ENCODE data around the gene GSG1L. TPM values are rescaled to one million over a fixed set of nuclear protein-coding genes. Genes with fewer than 3 reads are reported as not detected.

Gene GSG1L
- total and polyA plus RNA-seq, 4 donors, result not detected

GRCh38 chr16:27965801-27966200 lies 97.7 kb downstream of the GSG1L start:
- Histone ChIP-seq H3K4me3 (ENCODE audit: low read depth in 1 of 3, low read length in 3 of 3) (no peak overlapping the region), H3K27ac (ENCODE audit: low read depth in 1 of 2, low read length in 2 of 2) (no peak overlapping the region), H3K4me1 (ENCODE audit: control insufficient read depth in 4 of 4, insufficient read depth in 4 of 4, low read length in 3 of 4) (no peaks in the 10 kb centered on the region), H3K36me3 (ENCODE audit: control insufficient read depth in 4 of 4, insufficient read depth in 3 of 4, low read depth in 1 of 4, low read length in 3 of 4) (no peaks in the 10 kb centered on the region), H3K27me3 (ENCODE audit: control insufficient read depth in 4 of 4, insufficient read depth in 4 of 4, low read length in 3 of 4) (no peaks in the 10 kb centered on the region), H3K9ac (ENCODE audit: low read depth in 1 of 2, low read length in 2 of 2) (no peak overlapping the region), H3K9me3 (ENCODE audit: control insufficient read depth in 4 of 4, low read length in 3 of 4) (peaks cover 0 to 7% (median 2%) of the 10 kb centered on the region in 4 donors)
- WGBS, result 83% methylated on average over 5 of the region's 5 CpGs
- no peak for TF ChIP-seq TAF1 (conservative IDR thresholded peaks at IDR 0.05)
- TF ChIP-seq, protein P1, sequence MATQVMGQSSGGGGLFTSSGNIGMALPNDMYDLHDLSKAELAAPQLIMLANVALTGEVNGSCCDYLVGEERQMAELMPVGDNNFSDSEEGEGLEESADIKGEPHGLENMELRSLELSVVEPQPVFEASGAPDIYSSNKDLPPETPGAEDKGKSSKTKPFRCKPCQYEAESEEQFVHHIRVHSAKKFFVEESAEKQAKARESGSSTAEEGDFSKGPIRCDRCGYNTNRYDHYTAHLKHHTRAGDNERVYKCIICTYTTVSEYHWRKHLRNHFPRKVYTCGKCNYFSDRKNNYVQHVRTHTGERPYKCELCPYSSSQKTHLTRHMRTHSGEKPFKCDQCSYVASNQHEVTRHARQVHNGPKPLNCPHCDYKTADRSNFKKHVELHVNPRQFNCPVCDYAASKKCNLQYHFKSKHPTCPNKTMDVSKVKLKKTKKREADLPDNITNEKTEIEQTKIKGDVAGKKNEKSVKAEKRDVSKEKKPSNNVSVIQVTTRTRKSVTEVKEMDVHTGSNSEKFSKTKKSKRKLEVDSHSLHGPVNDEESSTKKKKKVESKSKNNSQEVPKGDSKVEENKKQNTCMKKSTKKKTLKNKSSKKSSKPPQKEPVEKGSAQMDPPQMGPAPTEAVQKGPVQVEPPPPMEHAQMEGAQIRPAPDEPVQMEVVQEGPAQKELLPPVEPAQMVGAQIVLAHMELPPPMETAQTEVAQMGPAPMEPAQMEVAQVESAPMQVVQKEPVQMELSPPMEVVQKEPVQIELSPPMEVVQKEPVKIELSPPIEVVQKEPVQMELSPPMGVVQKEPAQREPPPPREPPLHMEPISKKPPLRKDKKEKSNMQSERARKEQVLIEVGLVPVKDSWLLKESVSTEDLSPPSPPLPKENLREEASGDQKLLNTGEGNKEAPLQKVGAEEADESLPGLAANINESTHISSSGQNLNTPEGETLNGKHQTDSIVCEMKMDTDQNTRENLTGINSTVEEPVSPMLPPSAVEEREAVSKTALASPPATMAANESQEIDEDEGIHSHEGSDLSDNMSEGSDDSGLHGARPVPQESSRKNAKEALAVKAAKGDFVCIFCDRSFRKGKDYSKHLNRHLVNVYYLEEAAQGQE (IDR thresholded peaks at IDR 0.05), result no peak
- no peak for TF ChIP-seq RXRA (IDR thresholded peaks at IDR 0.05)
- TF ChIP-seq GABPA (IDR thresholded peaks at IDR 0.05 in 1 of 2, conservative IDR thresholded peaks at IDR 0.05 in 1 of 2), result no peak
- no peak for TF ChIP-seq FOXA1 (IDR thresholded peaks at IDR 0.05)
- TF ChIP-seq SP1 (IDR thresholded peaks at IDR 0.05), result no peak
- no peak for TF ChIP-seq CTCF (IDR thresholded peaks at IDR 0.05; ENCODE audit: low read depth, low read length, missing input control)
- DNase-seq (ENCODE audit: low spot score), result no peak

DNA sequence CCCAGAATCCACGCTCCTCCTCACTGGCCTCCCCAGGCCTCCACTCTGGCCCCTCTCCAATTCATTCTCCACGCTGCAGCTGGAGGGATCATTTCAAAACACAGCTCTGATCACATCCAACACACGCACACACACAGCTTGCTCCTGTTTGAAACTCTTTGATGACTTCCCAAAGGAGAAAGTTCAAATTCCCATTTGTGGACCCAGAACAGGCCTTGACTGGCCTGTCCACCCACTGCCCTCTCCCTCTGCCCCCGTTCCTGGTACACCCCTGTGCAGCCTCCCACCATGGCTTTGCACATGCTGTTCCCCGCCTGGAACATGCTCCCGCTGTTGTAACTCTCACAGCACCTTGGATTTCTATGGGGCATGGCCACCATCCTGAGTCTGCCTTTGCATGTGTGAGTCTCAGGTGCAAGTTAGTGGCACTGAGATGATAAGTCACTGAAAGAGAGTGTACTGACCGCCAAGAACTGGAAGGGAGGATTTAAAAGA lies 100.0 kb downstream of the GSG1L start:
- no peak for DNase-seq (ENCODE audit: low spot score)
- H3K4me1 ChIP-seq (ENCODE audit: control insufficient read depth in 4 of 4, insufficient read depth in 4 of 4, low read length in 3 of 4), result no peaks in the 10 kb centered on the region
- peaks cover 0 to 7% (median 2%) of the 10 kb centered on the region in 4 donors for H3K9me3 ChIP-seq (ENCODE audit: control insufficient read depth in 4 of 4, low read length in 3 of 4)
- WGBS, result 83% methylated on average over 7 of the region's 7 CpGs
- no peaks in the 10 kb centered on the region for H3K36me3 ChIP-seq (ENCODE audit: control insufficient read depth in 4 of 4, insufficient read depth in 3 of 4, low read depth in 1 of 4, low read length in 3 of 4)
- TF ChIP-seq FOXA1 (IDR thresholded peaks at IDR 0.05), result no peak
- no peak for TF ChIP-seq HNF4A (conservative IDR thresholded peaks at IDR 0.05)
- no peak for TF ChIP-seq NR2F2 (IDR thresholded peaks at IDR 0.05)
- no peak for TF ChIP-seq MAX (IDR thresholded peaks at IDR 0.05)
- TF ChIP-seq, protein P1 (IDR thresholded peaks at IDR 0.05), result no peak
- TF ChIP-seq GABPA (IDR thresholded peaks at IDR 0.05 in 1 of 2, conservative IDR thresholded peaks at IDR 0.05 in 1 of 2), result no peak
- TF ChIP-seq TAF1 (conservative IDR thresholded peaks at IDR 0.05), result no peak
- no peak for TF ChIP-seq SP1 (IDR thresholded peaks at IDR 0.05)
- no peak for TF ChIP-seq EGR1 (IDR thresholded peaks at IDR 0.05; ENCODE audit: low read depth in 2 of 2)
- TF ChIP-seq CTCF (IDR thresholded peaks at IDR 0.05; ENCODE audit: low read depth, low read length, missing input control), result no peak
- TF ChIP-seq YY1 (IDR thresholded peaks at IDR 0.05), result no peak
- TF ChIP-seq HNF4G (IDR thresholded peaks at IDR 0.05), result no peak
- no peak for TF ChIP-seq RAD21 (IDR thresholded peaks at IDR 0.05)
- no peak for TF ChIP-seq FOXA2 (IDR thresholded peaks at IDR 0.05)
- no peaks in the 10 kb centered on the region for H3K27me3 ChIP-seq (ENCODE audit: control insufficient read depth in 4 of 4, insufficient read depth in 4 of 4, low read length in 3 of 4)
- no peak overlapping the region for H3K9ac ChIP-seq (ENCODE audit: low read depth in 1 of 2, low read length in 2 of 2)
- H3K4me3 ChIP-seq (ENCODE audit: low read depth in 1 of 3, low read length in 3 of 3), result no peak overlapping the region
- no peak overlapping the region for H3K27ac ChIP-seq (ENCODE audit: low read depth in 1 of 2, low read length in 2 of 2)
